Bronchial epithelial cell (primary cell): ENCODE data around the gene NABP1. TPM values are rescaled to one million over a fixed set of nuclear protein-coding genes. Genes with fewer than 3 reads are reported as not detected.

Source experiments
- DNase-seq: peaks from one replicate; pipeline ENCODE4 v3.0.0-alpha.2; 2010; ENCODE audit warnings: low read depth
- FAIRE-seq: peaks from 2 replicates; lab custom pipeline; 2011; peaks lifted over from hg19 to GRCh38; lab: Jason Lieb, UNC
- H3K27me3 ChIP-seq: 2 replicates; pipeline ENCODE4 v1.5.1; 2011; ENCODE audit warnings: low read length; ENCODE audit not compliant: control insufficient read depth, insufficient read depth
- H3K36me3 ChIP-seq: 2 replicates; pipeline ENCODE4 v1.5.1; 2011; ENCODE audit warnings: low read length; ENCODE audit not compliant: control insufficient read depth, insufficient read depth
- H3K4me3 ChIP-seq: 2 replicates; pipeline ENCODE4 v1.5.1; 2011; ENCODE audit warnings: mild to moderate bottlenecking, low read depth, low read length, control low read depth
- total RNA-seq: library from RNA; depleted of rRNA; stranded (reverse); fragments of >200 nt; gene quantifications from 2 replicates; pipeline ENCODE4 v1.2.1, GENCODE V29; 2014
- TF ChIP-seq, protein P1 (sequence below): IDR thresholded peaks from 2 replicates; pipeline ENCODE4 v1.5.1; 2011; ENCODE audit warnings: mild to moderate bottlenecking, moderate library complexity, low read length, control low read depth, inconsistent platforms; ENCODE audit not compliant: insufficient read depth, severe bottlenecking

NABP1 gene
- total RNA-seq, 1 donor from 2014 or later: 45.5 TPM

DNA sequence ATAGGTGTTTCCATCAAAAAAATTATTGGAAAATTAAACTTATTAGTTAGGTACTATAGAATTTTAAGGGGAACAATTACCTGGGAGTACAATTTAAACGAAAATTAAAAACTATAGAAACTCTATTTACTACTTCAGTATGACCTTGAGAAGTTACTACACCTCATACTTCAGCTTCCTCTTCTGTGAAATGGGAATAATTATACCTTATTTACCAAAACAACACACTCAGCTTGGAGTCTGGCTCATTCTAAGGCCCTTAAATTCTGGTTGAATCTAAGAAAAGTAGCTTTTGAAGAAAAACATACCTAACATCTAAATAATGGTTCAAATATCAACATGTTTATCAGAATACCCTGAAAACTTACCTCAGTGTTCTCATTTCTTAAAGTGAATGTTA is 2.7 kb downstream of the NABP1 start:
- peak overlapping the region; percentile 21 for H3K4me3 ChIP-seq
- peaks cover 7% of the 10 kb centered on the region for H3K36me3 ChIP-seq
- TF ChIP-seq, protein P1, sequence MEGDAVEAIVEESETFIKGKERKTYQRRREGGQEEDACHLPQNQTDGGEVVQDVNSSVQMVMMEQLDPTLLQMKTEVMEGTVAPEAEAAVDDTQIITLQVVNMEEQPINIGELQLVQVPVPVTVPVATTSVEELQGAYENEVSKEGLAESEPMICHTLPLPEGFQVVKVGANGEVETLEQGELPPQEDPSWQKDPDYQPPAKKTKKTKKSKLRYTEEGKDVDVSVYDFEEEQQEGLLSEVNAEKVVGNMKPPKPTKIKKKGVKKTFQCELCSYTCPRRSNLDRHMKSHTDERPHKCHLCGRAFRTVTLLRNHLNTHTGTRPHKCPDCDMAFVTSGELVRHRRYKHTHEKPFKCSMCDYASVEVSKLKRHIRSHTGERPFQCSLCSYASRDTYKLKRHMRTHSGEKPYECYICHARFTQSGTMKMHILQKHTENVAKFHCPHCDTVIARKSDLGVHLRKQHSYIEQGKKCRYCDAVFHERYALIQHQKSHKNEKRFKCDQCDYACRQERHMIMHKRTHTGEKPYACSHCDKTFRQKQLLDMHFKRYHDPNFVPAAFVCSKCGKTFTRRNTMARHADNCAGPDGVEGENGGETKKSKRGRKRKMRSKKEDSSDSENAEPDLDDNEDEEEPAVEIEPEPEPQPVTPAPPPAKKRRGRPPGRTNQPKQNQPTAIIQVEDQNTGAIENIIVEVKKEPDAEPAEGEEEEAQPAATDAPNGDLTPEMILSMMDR: no peak
- DNase-seq (no peak), FAIRE-seq (no peak)
- H3K27me3 ChIP-seq: no peaks in the 10 kb centered on the region

DNA sequence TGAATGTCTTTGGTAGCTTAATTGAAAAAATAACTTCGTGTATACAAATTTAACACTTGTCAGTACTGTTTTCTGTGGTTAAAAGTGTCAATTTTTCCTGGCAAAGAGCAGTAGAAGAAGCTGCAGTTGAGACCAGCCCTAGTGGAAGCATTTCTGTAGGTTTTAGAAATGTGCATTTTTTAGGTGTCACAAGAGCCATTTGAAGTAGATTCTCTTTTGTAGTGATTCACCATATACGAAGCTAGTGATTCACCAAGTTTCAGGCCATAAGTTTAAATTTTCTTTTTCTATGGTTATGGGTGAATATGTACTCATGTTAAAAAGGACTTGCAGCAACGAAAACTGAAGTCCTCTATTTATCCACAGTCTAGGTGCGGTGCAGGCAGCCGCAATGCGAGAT is 4.2 kb downstream of the NABP1 start:
- Histone ChIP-seq H3K36me3 (peaks cover 7% of the 10 kb centered on the region), H3K4me3 (no peak overlapping the region), H3K27me3 (no peaks in the 10 kb centered on the region)
- peak; percentile 63 for DNase-seq
- TF ChIP-seq, protein P1: no peak
- FAIRE-seq: no peak

DNA sequence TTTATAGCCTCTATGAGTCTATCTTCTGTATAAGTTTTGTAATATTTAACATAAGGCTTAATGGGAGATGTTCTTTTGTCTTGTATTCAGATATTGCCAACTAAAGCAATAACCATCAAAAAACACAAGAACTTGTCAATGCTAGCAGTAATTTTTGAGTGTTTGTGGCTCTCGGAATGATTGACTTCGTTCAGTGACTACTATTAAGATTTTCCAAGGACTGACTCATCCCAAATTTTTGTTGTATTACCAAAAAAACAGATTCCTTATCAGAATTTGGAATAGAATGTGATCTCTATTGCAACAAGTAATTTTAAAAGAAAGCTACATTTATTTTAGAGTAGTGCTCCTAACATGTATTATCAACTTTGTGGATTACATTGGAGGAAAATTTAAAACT is 8.1 kb downstream of the NABP1 start:
- TF ChIP-seq, protein P1: no peak
- no peak for FAIRE-seq
- peaks cover 7% of the 10 kb centered on the region for H3K36me3 ChIP-seq
- H3K4me3 ChIP-seq: no peak overlapping the region
- DNase-seq: no peak
- H3K27me3 ChIP-seq: no peaks in the 10 kb centered on the region

DNA sequence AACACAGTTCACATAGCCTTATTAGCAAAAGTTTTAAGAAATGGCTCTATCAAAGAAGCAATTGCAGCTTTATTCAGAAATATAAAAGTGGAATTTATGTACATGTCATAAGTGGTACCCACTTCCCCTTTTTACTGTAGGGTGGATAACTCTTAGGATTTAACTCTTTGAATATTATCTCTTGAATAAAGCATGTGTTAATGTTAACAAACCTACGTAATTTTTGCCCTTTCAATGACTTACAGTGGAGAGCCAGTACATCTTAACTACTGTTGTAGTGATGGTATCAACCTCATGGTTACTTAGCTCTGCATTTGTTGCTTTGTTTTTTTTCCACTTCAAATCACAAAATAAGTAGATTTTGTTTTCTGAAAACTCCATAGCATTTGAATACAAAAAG is 8.8 kb downstream of the NABP1 start:
- H3K36me3 ChIP-seq: peaks cover 7% of the 10 kb centered on the region
- TF ChIP-seq, protein P1: no peak
- FAIRE-seq (no peak), DNase-seq (no peak)
- no peak overlapping the region for H3K4me3 ChIP-seq
- no peaks in the 10 kb centered on the region for H3K27me3 ChIP-seq

DNA sequence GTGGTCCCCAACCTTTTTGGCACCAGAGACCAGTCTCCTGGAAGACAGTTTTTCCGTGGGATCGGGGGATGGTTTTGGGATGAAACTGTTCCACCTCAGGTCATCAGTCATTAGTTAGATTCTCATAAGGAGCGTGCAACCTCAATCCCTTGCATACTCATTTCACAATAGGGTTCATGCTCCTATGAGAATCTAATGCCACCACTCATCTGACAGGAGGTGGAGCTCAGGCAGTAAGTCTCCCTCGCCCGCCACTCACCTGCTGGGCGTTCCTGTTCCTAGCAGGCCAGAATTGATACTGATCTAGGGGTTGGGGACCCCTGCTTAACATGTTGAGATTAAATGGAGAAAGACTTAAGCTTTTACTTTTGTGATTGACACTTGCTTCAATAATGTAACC is 9.9 kb downstream of the NABP1 start:
- peaks cover 4% of the 10 kb centered on the region for H3K36me3 ChIP-seq
- TF ChIP-seq, protein P1: no peak
- FAIRE-seq: no peak

More for the DNA sequence above, 9.9 kb downstream of the NABP1 start:
- H3K27me3 ChIP-seq: no peaks in the 10 kb centered on the region
- no peak overlapping the region for H3K4me3 ChIP-seq
- no peak for DNase-seq
